Activated T-cell treated with anti-CD3 and anti-CD28 coated beads, Interleukin-2, amount 50 U/mL, for 48 hours (primary cell): ENCODE results near the gene ZNF479.
"Not testable (repeated sequence)": the region's sequence is repeated elsewhere in the genome, so short reads cannot be mapped to it uniquely, and the experiment has no call there.

Experiments used
- DNase-seq, 2 experiments: peaks; one replicate each; pipeline ENCODE4 v3.0.0-alpha.2; 2020

ZNF479 gene

DNA sequence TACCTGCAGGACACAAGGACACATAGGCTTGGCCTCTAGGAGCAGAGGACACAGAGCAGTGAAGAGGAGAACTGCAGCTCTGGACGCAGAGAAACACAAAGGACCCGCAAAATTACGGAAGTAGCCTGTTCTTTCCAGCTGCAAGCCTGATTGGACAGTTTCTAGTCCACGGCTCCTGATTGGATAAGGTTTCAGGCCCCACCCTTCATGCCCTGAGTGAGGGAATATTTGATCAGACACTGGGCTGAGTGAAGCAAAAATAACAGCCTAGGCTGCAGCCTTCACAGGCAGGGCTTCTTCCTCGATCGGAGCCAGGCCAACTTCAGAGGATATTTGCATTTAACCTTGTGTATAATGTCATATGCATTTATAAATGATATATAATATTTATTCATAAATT, at the start of gene ZNF479:
Gene ZNF479 (minus strand): TSS at position 101 of the 400 bp plus-strand sequence. CDS start 112 bp downstream, outside the sequence.
- DNase-seq: not testable (repeated sequence)

DNA sequence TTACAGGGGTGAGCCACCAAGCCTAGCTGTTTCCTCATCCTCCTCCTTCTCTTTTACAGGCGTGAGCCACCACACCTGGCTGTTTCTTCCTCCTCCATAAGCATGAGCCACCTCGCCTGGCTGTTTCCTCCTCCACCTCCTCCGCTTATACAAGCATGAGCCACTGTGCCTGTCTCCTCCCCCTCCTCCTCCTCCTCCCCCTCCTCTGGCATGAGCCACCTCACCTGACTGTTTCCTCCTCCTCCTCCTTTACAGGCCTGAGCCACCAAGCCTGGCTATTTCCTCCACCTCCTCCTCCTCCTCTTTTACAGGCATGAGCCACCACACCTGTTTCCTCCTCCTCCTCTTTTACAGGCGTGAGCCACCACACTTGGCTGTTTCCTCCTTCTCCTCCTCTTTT, 49.8 kb upstream of the ZNF479 start:
- DNase-seq: no peak

DNA sequence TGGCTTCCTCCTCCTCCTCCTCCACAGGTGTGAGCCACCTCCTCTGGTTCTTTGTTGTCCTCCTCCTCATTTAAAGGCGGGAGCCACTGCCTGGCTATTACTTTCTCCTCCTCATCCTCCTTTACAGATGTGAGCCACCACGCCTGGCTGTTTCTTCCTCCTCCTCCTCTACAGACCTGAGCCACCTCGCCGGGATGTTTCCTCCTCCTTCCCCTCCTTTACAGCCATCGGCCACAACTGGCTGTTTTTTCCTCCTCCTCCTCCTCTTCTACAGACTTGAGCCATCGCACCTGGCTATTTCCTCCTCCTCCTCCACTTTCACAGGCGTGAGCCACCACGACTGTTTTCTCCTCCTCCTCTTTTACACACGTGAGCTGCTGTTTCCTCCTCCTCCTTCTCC, 49.0 kb upstream of the ZNF479 start:
- no peak for DNase-seq

DNA sequence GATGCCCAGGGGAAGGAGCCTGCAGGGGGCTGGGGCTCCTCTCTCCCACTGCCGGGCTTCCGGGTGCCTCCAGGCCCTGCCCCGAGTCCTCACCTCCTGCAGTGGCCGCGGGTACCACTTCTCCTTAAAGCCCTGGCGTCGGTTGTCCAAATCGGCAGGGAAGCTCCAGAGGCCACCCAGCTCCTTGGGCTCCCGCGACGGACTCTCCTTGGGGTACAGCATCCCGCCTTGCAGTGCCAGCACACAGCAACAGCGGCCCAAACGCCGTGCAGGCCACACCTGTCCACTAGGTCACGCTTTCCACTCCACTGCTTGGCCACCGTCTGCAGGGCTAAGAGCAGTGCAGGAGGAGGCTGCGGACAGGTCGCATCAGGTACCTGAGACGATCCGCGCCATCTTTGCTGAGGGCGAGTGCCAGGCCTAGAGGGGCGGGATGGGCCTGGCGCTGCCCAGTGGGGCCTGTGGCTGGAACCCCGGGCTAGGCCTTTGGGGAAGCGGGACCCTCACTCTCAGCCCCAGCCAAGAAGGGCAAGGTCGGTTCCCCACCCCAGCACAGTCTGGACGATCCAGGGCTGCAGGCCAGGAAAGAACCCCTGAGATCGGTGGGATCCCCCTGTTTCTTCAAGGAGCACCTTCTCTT, 47.7 kb upstream of the ZNF479 start:
- no peak for DNase-seq

DNA sequence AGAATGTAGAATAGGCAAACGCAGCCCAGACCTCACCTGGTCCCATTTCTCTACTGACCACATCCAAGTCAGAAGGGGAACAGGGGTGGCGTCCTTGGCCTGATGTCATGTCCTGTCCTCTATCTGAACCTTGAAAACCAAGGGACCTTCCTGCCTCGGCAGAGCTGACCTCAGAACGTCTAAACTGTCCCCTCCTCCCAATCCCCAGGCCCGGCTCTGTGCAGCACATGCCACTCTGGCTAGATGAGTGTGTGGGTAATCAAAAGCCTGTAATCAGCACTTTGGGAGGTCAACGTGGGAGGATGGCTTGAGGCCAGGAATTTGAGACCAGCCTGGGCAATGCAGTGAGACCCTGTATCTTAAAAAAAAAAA, 46.5 kb upstream of the ZNF479 start:
- DNase-seq: no peak

DNA sequence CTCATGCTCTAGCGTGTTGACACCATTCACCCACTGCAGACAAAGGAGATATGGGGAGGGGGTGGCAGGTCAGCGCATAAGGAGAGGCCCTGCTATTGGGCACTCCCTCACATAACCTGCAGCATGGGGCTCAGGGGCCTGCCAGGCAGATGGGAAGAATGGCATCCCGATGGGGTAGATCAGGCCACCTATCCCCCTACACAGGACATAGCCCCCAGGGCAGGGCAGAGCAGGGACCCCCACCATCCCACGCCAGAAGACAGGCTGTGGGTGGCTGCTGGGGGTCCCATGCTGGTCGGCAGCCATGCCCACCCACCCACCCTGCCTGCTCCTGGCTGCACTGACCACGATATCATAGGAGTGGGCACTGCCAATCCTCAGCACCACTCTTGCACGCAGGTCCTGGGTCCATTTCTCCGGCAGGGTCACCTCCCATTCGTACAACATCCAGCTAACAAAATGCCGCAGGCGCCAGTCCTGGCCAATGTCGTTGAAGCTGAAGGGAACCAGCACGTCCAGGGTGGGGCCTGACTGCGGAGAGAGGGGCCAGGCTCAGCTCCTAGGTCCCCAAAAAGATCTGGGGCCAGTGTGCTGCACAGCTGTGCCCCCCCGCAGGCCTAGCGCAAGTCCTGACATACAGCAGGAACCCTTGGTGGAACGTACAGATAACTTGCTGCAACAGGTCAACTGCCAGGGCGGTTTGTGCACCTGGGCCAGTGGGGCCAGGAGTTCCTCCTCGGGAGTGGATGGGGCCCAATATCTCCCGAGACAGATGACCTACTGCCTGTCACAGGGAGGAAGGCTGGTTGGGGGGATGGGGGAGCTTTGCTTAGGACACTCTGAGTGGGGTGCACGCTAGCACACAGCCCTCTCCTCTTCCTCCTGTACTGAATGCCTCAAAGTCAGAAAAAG, 45.9 kb upstream of the ZNF479 start:
- DNase-seq: no peak

DNA sequence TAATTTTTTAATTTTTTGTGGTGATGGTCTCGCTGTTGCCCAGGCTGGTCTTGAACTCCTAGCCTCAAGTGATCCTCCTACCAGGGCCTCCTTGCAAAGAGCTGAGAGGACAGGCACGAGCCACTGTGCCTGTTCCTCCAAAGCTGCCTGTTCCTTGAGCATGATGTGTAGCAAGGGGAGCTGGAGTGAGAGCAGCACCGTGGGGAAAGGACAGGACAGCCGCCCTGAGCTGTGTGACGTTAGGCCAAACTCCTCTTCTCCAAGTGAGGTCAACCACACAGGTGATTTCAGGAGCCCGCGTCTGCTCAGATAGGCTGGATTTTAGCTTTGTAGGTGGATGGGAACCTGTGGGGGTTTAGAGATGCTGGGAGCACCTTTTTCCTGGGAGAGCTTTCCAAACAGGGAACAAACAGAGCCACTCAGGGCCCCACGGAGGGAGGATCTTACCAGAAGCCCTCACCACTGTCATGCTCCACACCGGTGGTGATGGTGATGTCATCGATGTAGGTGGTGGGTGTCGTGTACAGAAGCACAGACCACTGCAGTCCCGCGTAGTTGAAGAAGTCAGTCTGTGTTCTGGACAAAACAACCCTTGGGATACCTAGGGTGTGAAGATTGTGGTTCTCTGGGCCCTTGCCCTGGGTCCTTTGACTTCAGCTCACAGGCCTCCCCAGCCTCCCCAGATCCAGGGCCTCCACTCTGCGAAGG, 44.8 kb upstream of the ZNF479 start:
- DNase-seq: no peak

DNA sequence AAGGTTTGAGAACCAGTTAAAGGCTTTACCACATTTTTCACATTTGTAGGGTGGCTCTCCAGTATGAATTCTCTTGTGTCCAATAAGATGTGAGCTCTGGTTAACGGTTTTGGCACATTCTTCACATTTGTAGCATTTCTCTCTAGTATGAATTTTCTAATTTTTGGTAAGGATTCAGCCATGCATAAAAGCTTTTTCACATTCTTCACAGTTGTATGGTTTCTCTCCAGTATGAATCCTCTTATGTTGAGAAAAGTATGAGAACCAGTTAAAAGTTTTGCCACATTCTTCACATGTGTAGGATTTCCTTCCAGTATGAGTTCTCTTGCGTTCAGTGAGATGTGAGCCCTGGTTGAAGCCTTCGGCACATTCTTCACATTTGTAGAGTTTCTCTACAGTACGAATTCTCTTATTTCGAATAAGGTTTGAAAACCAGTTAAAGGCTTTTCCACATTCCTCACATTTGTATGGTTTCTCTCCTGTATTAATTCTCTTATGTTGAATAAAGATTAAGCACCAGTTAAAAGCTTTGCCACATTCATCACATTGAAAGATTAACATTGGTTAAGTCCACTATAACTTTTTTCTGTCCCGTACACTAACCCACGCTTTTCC, 33.2 kb upstream of the ZNF479 start:
- DNase-seq: no peak

DNA sequence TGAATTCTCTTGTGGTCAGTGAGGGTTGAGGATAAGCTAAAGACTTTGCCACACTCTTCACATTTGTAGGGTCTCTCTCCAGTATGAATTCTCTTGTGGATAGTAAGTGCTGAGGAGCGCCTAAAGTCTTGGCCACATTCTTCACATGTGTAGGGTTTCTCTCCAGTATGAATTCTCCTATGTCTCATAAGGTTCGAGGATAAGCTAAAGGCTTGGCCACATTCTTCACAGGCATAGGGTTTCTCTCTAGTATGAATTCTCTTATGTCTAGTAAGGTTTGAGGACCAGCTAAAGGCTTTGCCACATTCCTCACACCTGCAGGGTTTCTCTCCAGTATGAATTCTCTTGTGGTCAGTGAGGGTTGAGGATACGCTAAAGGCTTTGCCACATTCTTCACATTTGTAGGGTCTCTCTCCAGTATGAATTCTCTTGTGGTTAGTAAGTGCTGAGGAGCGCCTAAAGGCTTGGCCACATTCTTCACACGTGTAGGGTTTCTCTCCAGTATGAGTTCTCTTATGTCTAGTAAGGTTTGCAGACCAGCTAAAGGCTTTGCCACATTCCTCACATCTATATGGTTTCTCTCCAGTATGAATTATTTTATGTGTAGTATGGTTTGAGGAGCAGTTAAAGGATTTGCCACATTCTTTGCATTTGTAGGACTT, 12.0 kb downstream of the ZNF479 start:
- not testable (repeated sequence) for DNase-seq
